Spinal cord (tissue), 10 donors: ENCODE data around the gene FEN1. TPM values are rescaled to one million over a fixed set of nuclear protein-coding genes. Genes with fewer than 3 reads are reported as not detected.

Source experiments
- DNase-seq, 6 donors: peaks; one replicate each; pipeline versions ENCODE4 v3.0.0 to v3.0.0-alpha.2; 2013 to 2015; ENCODE audit warnings: low spot score in 6 of 6, low read depth in 4 of 6
- H3K27ac ChIP-seq: one replicate; pipeline ENCODE4 v1.5.1; 2013; ENCODE audit warnings: low read depth, low read length, control low read depth
- H3K27me3 ChIP-seq: one replicate; pipeline ENCODE4 v1.6.1; 2013; ENCODE audit warnings: low read length; ENCODE audit not compliant: control insufficient read depth, insufficient read depth
- H3K36me3 ChIP-seq: one replicate; pipeline ENCODE4 v1.6.1; 2013; ENCODE audit warnings: low read length; ENCODE audit not compliant: control insufficient read depth, insufficient read depth
- H3K4me1 ChIP-seq: one replicate; pipeline ENCODE4 v1.6.1; 2013; ENCODE audit warnings: low read length; ENCODE audit not compliant: control insufficient read depth, insufficient read depth
- H3K4me3 ChIP-seq: one replicate; pipeline ENCODE4 v1.5.1; 2013; ENCODE audit warnings: low read depth, low read length, control low read depth
- H3K9me3 ChIP-seq: one replicate; pipeline ENCODE4 v1.6.1; 2013; ENCODE audit warnings: low read length; ENCODE audit not compliant: control insufficient read depth, insufficient read depth
- WGBS: methylation state at CpG from one replicate; pipeline ENCODE4 v1.1.5; 2013; ENCODE audit warnings: missing lambda C conversion rate; ENCODE audit not compliant: insufficient coverage; 5-methylcytosine and 5-hydroxymethylcytosine counted together
- polyA plus RNA-seq, 2 donors: library from polyadenylated mRNA; unstranded; fragments of 120-200 nt; gene quantifications; one replicate each; pipeline ENCODE4 v1.2.1, GENCODE V29; 2013; ENCODE audit not compliant: insufficient read length in 2 of 2
- total RNA-seq, 2 donors: library from RNA; depleted of rRNA in 1 of 2; stranded (reverse); fragments of 120-200 nt in 1 of 2; fragments of >200 nt in 1 of 2; gene quantifications; one replicate each; pipeline versions ENCODE4 v1.2.3 to v1.2.4, GENCODE V29; 2013 to 2014
- donor health status: healthy.

FEN1 gene
- total and polyA plus RNA-seq, 4 donors: 20.7 to 36.1 (median 29.7) TPM

DNA sequence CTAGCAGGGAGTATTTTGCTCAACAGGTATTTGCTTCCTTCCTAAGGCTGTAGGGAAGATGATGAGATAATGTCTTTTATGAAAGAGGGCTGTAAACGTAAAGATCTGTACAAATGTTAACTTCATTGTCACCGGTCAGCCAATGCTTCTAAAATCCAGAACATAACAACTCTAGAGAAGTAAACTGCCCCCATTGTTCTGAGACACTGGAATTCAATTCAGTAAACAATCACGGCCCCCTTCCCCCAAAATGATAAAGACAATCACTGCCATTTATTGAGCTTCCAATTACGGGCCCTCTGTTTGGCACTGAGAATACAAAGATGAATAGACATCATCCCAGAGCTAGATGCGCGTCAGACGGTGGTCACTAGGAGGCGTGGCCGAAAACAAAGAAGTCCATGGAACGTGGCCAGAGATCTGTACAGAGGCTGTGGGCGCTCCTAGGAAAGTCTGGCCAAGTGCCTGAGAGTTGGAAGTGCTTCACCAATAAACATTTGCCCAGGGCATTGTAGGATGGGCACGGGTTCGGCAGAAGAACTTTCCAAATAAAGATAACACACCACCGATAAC lies 888 bp upstream of the FEN1 start:
- peak overlapping the region; percentile 93 for H3K27ac ChIP-seq
- H3K9me3 ChIP-seq: no peaks in the 10 kb centered on the region
- H3K36me3 ChIP-seq: peaks cover 51% of the 10 kb centered on the region
- H3K4me1 ChIP-seq: peaks cover 38% of the 10 kb centered on the region
- peak; percentile 61 to 94 (median 74) for DNase-seq
- H3K4me3 ChIP-seq: peak overlapping the region; percentile 90
- no peaks in the 10 kb centered on the region for H3K27me3 ChIP-seq
- whole genome bisulfite sequencing: 0% methylated on average over 11 of the region's 14 CpGs

DNA sequence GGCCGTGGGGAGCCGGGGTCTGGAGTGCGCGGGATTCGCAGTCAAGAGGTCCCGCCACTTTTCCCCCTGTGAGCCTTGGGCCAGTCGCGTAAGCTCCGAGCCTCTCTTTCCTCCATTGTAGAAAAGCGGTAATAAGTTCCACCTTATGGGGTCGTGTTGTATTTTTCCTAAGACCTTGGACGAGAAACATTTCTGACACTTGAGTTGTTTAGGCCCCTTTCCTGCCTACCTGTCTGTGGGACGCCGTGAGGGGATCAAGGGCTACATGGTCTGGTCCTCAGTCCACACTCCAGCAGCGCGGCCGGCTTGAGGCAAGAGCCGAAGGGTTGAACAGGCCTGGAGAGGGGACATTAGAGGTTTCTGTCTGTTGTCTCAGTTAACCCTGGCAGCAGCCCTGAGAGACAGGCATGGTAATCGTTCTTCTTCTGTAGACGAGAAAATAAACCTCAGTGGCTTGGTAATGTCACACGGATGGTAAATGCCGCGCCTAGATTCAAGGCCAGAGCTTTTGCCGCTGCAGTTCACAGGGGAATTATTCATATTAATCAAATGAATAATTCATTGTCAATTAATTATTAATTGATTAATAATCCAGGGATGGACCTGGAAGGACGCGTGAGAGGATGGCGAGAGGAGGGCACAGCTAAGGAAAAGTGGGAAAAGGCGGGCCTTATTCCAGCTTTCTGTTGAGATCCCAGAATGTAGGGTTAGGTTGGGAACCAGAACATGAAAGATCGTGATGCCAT lies 545 bp downstream of the FEN1 start:
- Histone ChIP-seq H3K4me3 (peak overlapping the region; percentile 90), H3K27ac (peak overlapping the region; percentile 93), H3K4me1 (peaks cover 33% of the 10 kb centered on the region), H3K36me3 (peaks cover 36% of the 10 kb centered on the region), H3K27me3 (no peaks in the 10 kb centered on the region), H3K9me3 (no peaks in the 10 kb centered on the region)
- 5% methylated on average over 19 of the region's 29 CpGs for WGBS
- peak in 1 of 6 donors; percentile 7 for DNase-seq

GRCh38 chr11:61793829-61794204 lies 1.1 kb downstream of the FEN1 start:
- 13% methylated on average over 1 of the region's 3 CpGs for WGBS
- peak overlapping the region; percentile 90 for H3K4me3 ChIP-seq
- peaks cover 31% of the 10 kb centered on the region for H3K36me3 ChIP-seq
- H3K27ac ChIP-seq: no peak overlapping the region
- no peaks in the 10 kb centered on the region for H3K9me3 ChIP-seq
- H3K27me3 ChIP-seq: no peaks in the 10 kb centered on the region
- peaks cover 33% of the 10 kb centered on the region for H3K4me1 ChIP-seq
- no peak for DNase-seq

DNA sequence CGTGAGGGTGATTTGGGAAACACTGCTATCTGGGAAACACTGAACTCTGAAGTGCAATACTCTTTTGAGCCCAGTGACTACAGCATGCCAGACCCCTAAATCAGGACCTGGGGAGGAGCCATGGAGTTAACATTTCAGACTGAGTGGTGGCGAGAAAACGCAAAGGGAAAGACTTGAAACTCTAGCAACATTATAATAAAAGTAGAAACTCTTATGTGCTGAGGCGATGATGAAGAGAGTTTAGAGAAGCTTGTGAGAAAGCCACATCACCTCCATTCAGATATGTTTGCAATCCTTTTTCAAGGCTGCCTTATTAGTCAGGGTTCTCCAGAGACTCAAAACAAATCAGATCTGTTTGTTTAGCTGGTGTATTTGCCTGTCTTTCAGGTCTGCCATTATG lies 1.9 kb downstream of the FEN1 start:
- 90% methylated on average over 1 of the region's 4 CpGs for WGBS
- H3K4me1 ChIP-seq: peaks cover 29% of the 10 kb centered on the region
- peaks cover 23% of the 10 kb centered on the region for H3K36me3 ChIP-seq
- DNase-seq: no peak
- H3K27ac ChIP-seq: no peak overlapping the region
- no peak overlapping the region for H3K4me3 ChIP-seq
- no peaks in the 10 kb centered on the region for H3K9me3 ChIP-seq
- H3K27me3 ChIP-seq: no peaks in the 10 kb centered on the region

GRCh38 chr11:61795459-61795858 lies 2.7 kb downstream of the FEN1 start:
- DNase-seq: no peak
- Histone ChIP-seq H3K4me3 (no peak overlapping the region), H3K4me1 (peaks cover 21% of the 10 kb centered on the region), H3K27me3 (no peaks in the 10 kb centered on the region), H3K27ac (no peak overlapping the region), H3K9me3 (no peaks in the 10 kb centered on the region), H3K36me3 (peaks cover 22% of the 10 kb centered on the region)
- WGBS: 73% methylated on average over 11 of the region's 12 CpGs

DNA sequence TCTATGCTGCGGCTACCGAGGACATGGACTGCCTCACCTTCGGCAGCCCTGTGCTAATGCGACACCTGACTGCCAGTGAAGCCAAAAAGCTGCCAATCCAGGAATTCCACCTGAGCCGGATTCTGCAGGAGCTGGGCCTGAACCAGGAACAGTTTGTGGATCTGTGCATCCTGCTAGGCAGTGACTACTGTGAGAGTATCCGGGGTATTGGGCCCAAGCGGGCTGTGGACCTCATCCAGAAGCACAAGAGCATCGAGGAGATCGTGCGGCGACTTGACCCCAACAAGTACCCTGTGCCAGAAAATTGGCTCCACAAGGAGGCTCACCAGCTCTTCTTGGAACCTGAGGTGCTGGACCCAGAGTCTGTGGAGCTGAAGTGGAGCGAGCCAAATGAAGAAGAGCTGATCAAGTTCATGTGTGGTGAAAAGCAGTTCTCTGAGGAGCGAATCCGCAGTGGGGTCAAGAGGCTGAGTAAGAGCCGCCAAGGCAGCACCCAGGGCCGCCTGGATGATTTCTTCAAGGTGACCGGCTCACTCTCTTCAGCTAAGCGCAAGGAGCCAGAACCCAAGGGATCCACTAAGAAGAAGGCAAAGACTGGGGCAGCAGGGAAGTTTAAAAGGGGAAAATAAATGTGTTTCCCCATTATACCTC lies 3.3 kb downstream of the FEN1 start:
- Histone ChIP-seq H3K27me3 (no peaks in the 10 kb centered on the region), H3K9me3 (no peaks in the 10 kb centered on the region), H3K4me1 (peaks cover 17% of the 10 kb centered on the region), H3K27ac (no peak overlapping the region), H3K4me3 (no peak overlapping the region), H3K36me3 (peaks cover 21% of the 10 kb centered on the region)
- no peak for DNase-seq
- 92% methylated on average over 16 of the region's 18 CpGs for WGBS

DNA sequence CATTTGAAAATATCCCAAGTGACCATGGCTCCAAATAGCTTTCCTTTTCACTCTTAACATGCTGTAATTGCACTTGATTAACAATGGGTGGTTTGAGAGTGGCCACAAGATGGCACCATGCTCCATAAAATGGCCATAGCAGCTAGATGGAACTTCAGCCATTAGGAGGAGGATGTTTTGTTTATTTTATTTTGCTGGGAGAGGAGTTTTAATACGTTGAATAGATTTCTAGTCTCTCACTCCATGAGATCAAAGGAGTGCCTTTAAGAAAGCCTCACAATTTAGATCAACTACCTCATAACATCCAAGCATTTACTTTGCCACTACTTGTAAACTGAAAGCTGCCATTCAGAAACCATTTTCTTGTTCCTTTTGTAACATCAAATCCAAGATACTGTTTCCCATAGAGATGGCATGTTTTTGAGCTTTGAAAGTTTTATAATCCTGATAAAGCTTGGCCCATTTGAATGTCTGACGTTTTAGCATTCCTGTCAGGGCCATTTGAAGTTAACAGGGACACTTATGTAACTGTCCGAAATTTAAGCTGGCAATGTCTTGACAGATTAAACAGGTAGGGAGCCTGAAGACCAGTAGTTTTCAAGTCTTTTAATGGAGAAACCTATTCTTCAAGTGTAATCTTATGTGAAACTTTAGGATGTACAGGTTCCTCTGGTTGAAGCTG lies 4.7 kb downstream of the FEN1 start:
- H3K9me3 ChIP-seq: no peaks in the 10 kb centered on the region
- peak overlapping the region; percentile 49 for H3K27ac ChIP-seq
- no peak overlapping the region for H3K4me3 ChIP-seq
- DNase-seq: peak in 5 of 6 donors; percentile 74 to 95 (median 79)
- WGBS: 54% methylated on average over 2 of the region's 3 CpGs
- no peaks in the 10 kb centered on the region for H3K27me3 ChIP-seq
- H3K36me3 ChIP-seq: peaks cover 29% of the 10 kb centered on the region
- peaks cover 13% of the 10 kb centered on the region for H3K4me1 ChIP-seq

GRCh38 chr11:61799665-61800284 lies 7.1 kb downstream of the FEN1 start:
- no peak for DNase-seq

More at GRCh38 chr11:61799665-61800284, 7.1 kb downstream of the FEN1 start:
- no peak overlapping the region for H3K27ac ChIP-seq
- 100% methylated on average over 1 of the region's 2 CpGs for WGBS
- H3K27me3 ChIP-seq: no peaks in the 10 kb centered on the region
- no peaks in the 10 kb centered on the region for H3K4me1 ChIP-seq
- H3K9me3 ChIP-seq: no peaks in the 10 kb centered on the region
- no peak overlapping the region for H3K4me3 ChIP-seq
- H3K36me3 ChIP-seq: peaks cover 53% of the 10 kb centered on the region
